Loucy (cell line): ENCODE data around the gene TRIM40.

Experiments
- CTCF ChIP-seq: fragments of 200-600 bp; sonication (generic); conservative IDR thresholded peaks from 2 replicates; pipeline ENCODE4 v1.5.1; 2014; ENCODE audit warnings: mild to moderate bottlenecking, antibody characterized with exemption, low read length
- EZH2phosphoT487 ChIP-seq: fragments of 200-600 bp; IDR thresholded peaks from 2 replicates; pipeline ENCODE4 v1.6.1; 2018; ENCODE audit warnings: antibody characterized with exemption, mild to moderate bottlenecking, moderate library complexity, borderline replicate concordance

- TF ChIP-seq CTCF (no peak), EZH2phosphoT487 (no peak)
Measured at GRCh38 chr6:30093951-30094661, 41.8 kb upstream of the TRIM40 start.
